HG03354 (cell line): ENCODE data around the gene MDK.

Source experiments
- ATAC-seq: cut with Tn5 transposase; IDR thresholded peaks from one replicate; pipeline ENCODE4 v1.9.1; 2021; ENCODE audit warnings: mild to moderate bottlenecking; ENCODE audit not compliant: unreplicated experiment, poor library complexity, severe bottlenecking

Gene MDK

DNA sequence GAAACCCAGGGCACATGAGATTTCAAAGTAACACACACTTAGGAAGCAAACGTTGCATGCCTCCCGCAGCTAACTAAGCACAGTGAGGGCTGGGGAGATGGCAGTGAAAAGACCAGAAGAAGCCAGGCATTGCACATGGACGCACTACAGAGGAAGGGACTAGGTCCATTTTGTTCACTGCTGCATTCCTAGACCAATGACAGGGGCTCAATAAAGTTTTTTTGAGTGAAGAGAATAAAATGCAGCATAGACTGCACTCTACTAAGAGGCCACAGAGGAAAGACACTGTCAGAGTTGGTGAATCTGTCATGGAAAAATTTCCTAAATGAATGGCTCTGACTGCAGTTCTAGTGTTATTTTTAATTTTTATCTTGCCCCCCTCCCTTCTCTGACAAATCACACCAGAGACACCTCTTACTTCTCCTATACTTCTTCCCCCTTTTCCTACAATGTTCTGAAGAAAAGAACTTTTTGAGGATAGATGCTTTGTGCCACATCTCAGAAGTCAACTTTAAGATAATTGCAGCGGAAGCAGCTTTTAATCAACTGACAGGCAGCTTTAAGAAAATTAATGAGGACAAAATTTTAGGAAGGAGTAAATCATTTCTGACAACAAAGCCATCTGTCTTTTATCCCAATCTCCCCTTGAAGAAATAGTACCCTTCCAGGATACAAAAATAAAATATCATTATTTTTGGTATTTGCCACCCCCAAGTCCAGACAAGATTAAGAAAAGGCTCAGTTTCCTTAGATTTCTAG, 44.9 kb downstream of the MDK start:
- ATAC-seq, result no peak

DNA sequence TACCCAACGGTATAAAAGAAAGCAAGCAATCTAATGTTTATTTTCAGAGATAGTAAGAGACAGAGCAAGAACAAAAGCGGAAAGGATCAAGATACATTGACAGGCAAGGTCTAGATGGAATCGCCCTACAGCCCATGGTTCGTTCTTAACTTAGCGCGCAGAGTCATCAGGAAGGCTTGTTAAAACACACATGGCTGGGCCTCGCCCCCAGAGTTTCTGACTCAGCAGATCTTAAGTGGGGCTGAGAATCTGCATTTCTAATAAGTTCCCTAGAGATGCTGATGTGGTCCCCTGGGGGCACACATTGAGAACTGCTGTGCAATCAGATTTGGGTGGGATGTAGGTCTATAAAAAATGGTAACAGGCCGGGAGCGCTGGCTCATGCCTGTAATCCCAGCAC, 45.9 kb downstream of the MDK start:
- no peak for ATAC-seq

DNA sequence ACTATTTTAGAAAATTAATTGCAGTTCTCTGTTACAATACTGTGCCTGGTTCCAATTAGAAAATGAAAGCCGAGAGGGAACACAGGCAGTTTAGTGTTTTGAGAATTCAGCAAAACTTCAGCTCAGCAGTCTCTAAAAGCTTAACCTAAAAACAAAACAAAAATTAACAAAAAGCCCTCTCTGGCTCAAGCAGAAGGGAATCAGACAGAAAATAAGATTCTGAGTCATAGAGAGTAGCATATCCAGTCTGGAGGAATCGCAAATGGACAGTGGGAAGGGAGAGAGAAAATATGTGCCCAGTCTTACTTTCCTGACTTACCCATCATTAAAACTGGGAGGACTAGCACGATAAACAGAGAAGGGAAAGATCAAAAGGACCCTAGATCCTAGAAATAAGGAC, 48.2 kb downstream of the MDK start:
- ATAC-seq, result no peak

DNA sequence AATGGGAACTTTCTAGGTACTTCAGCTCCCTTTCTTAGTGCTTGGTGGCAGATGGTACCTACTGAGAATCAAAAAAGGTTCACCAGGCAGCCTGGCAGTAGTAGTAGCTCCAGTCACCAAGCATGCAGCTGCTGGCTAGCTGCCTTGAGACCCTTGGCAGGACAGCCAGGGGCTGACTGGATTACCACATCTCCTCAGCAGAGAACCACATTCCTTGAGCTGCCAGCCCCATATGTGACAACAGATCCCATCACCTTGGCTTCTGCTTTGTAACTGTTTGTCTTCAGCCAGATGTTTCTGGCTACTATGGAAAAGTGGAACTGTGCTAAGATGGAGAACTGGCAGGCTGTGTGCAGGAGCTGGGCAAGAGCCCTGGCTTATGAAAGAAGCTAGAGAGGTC, 49.7 kb downstream of the MDK start:
- ATAC-seq, result no peak
